Measurements from ENCODE around the gene SAMSN1. TPM values are rescaled to one million over a fixed set of nuclear protein-coding genes. Genes with fewer than 3 reads are reported as not detected.
"Not testable (repeated sequence)": the region's sequence is repeated elsewhere in the genome, so short reads cannot be mapped to it uniquely, and the experiment has no call there.

The SAMSN1 gene
- total RNA-seq, 2 donors from 2014 or later: 3.8 to 4.8 TPM

DNA sequence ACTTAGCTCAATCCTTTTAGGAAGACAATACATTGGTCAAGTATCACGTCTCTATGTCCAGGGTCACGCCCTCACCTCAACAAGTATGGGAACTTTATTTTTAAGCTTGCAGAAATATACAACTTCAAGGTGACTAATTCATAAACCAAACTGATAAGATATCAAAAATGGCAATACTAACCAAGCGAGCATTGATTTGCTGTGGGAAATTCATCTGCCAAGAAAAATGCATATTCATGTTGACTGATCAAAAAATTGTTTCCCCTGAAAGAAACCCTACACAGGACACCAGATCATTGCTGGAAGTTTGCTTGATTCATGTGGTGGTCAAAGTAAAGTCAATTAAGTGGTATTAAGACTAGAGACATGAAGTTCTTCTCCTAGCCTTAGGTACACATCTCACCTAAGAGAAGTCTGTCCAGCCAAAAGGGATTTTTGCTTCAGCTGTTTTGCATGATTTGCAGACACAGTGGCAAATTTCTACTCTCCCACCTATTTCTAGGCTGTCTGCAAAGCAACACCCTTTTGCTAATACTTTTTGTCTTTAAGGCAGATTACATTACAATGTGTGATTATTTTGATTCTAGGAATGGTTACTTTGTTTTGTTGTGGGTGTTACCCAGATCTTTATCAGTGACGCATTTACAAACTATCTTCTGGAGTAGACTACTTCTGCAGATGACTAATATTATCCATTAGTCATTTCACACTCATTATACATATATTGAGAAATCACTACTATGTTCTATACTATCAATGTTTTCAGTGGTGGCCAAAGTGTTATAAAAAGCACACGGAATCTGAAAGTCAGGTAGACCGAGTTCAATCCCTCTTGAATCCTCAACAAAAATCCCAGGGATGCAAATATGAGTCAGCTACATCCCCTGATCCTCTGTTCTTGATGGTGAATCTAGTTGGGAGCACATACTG lies 12.4 kb downstream of the SAMSN1 start:
- no peak for DNase-seq
- peak; percentile 22 to 55 for ATAC-seq
- intact Hi-C loops (cut with DNase I): no loop called here

DNA sequence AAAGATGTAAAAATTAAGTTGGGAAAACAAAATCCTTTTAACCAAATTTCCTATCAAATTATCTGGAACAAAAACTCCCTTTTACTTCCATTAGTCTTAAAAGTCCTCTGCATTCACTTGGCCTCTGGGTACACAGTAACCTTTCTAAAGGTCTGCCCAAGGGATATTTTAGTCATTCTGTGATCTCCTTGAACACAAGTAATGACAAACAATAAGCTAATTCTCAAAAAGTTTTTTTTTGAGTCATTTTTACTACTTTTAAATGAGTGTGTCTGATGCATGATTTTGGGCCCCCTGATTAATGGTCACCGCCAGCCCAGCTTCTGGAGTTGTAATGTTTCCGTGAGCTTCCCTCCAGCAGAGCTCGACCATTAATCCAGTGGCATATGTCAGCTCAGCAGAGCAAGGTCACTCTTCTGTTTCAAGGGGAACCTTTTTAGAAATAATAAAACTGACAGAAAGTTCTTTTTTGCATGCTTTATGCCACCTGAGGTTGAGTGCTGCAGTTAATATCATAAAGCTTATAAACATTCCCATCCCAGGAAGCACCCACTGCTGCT lies 14.3 kb downstream of the SAMSN1 start:
- intact Hi-C loops (cut with DNase I): no loop called here
- DNase-seq: no peak
- ATAC-seq: no peak

DNA sequence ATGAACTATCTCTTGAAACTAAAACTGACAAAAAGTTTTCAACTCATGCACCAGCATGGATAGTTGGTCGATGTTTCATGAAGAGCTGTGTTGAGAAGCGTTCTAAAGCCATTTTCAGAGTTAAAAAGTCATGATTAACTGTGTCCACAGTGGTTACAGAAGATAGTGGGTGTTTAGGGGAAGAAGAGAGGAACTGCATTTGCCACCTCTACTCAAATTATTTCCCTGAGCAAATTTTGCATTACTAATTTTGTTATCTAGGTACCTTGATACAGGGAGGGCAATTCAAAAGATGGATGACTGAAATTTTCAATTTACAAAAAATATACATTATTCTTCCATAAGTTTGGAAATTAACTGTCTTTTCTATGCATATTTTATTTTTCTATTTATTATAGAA lies 15.5 kb downstream of the SAMSN1 start:
- intact Hi-C loops (cut with DNase I): no loop called here
- DNase-seq (no peak), ATAC-seq (no peak)

DNA sequence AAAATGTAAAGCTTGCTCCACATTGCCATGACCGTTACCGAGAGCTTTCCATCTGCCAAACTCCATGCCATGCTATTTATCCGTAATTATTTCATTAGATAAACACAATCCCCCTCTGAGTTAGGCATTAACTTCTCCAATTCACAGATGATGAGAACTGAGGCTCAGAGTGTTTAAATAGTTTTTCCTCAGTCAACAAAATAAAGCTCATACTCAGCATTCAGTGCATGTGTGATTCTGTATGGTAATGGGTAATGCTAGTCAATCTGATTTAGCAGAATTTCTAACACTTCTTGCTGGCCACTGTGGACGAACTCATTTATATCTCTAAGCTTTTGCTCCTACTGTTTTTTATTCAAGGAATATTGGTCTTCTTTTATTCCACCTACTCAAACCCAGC lies 17.3 kb downstream of the SAMSN1 start:
- peak; percentile 15 to 66 for ATAC-seq
- intact Hi-C loops (cut with DNase I): no loop called here
- DNase-seq: no peak

DNA sequence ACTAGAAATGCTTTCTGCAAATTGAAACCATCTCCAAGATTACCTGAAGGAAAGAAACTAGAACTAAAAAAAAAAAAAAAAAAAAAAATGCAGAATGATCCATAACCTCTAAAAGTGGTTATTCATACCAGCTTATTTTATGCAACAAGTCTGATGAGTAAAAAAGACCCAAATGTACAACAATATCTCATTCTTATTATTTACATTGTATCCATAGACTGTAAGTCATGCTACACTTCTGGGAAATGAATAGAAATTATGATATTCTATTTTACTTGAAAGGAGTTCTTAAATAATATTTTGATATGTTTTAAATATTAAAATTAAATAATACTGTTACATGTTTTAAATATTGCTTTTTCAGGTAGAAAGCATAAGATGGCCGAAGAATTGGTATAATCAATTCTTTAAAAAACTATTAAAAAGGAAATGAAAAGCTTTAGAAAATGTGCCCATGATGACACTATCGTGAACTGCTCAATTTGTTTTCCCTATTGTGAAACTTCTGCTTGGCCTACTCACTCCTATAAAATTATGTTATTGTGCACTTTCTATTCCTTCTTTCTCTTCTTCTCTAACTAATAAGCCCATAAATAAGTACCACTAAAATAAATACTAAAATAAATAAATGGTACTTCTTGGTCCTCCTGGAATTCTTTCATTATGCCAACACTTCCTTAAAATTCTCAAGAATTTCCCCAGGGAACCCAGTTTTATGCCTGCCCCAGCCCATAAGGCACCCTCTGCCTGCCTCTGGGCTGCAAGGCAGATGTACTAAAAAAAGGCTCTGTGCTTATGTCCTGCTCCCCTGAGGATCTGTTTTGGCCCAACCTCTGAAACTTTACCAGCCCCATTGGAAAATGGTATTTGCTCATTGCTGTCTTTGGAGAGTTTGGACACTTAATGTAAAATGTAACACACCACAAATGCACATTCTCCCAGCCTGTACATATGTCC lies 18.1 kb downstream of the SAMSN1 start:
- DNase-seq (no peak), ATAC-seq (peak in 1 of 2 donors; percentile 48)
- intact Hi-C loops (cut with DNase I): no loop called here

DNA sequence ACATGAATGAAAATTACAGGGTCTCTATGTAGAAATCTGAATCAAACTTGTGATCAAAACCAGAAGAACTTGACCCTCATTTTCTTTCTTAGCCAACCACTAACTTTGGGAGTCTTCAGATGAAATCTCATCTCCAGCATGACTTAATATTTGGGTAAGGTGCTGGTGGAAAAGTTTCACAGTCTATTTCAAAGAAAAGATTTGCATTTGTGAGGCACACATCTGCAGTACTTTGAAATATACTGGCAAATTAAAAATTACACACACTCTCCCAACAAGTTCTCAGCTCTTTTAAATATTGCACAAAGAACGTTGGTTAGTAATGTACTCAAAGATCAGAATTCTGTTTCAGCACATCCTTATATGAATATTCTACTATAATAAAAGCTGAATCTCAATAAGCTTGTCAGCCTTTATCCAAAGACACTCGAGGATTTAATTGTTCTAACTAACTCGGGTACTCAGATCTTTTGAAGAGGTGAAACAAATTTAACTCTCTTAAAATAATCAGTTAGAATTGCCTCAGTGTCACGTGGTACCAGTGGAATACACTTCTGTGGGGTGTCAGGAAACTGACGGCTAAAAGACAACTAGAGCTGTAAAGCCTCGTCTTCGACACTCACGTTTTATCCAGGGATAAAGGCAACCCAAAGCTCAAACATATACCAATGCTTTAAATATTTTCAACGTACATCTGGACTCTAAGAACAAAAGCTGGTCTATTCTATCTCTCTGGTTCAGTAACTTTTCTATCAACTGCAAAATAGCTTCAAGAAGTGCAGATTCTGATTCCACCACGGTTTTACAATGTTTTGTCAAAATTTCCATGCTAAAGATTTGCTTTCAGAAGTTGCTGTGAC lies 19.0 kb downstream of the SAMSN1 start:
- DNase-seq (no peak), ATAC-seq (no peak)
- intact Hi-C loops (cut with DNase I): no loop called here

DNA sequence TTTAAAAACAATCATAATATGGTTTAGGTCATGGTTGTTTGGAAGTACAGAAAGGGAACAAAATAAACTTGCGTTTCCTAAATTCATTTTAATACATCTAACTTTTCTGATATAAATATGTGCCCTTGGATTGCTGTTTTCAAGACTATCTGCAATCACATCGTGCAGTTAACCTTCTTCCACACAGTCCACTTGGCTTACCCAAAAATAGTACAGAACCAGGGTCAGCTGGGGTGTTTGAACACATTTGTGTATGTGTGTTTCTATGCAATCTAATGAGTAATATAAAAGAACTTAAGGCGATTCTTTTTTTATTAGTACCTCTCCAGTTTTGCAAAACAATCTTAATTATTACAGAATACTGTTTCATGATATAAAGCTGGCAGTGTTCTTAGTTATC lies 19.9 kb downstream of the SAMSN1 start:
- intact Hi-C loops (cut with DNase I): no loop called here
- ATAC-seq: no peak
- DNase-seq: no peak

DNA sequence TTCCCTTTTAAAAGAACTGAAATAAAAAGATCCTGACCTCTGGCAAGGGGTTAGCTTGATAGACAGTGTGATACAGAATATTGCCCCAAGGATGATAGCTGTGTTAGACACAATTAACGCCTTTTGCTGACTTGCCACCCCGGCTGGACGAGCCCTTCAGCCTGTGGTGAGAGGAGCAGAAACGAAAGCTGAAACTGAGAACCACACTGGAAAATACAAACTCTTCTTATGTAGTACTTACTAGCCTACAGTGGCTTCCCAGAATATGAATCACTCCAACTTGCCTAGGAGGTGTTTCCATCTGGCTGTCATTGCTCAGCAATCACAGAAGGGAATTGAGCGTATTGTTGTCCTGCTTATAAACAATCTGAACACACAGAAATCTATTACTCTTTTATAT lies 22.9 kb downstream of the SAMSN1 start:
- no peak for DNase-seq
- ATAC-seq: peak in 1 of 2 donors; percentile 59
- intact Hi-C loops (cut with DNase I): no loop called here

DNA sequence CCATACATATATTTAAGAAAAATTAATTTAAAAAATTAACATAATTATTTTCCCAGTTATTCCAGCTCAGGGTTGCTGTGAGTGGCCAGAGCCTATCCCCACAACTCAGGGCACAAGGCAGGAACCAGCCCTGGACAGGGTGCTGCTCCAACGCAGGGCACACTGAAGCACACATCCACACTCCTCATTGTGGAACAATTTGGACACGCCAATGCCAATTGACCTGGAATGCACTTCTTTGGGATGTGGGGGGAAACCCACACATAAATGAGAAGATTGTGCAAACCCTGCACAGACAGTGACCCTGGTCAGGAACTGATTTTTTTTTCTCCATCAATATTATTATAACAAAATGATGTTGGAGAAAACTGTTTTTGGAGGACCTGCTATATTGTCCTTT lies 23.4 kb downstream of the SAMSN1 start:
- ATAC-seq (no peak), DNase-seq (no peak)
- intact Hi-C loops (cut with DNase I): no loop called here

DNA sequence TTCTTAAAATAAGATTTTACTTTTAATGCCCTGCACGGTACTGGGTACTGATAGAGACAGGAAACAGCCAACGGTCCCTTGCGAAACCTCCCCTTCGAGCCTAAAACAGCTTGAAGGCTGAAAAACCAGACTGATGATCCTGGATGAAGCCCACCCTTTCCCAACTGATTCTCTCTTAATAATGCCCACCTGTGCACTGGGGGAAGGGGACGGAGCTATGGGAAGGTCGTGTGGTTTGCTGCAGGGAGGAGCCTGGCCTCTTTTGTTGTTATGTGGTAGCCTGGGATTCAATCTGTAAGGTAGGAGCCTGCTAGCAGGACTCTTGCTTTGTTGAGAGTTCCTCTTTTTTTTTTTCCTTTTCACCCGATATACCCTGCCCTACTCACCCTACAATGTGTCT lies 25.6 kb downstream of the SAMSN1 start:
- intact Hi-C loops (cut with DNase I): no loop called here
- ATAC-seq: peak; percentile 46 to 50

DNA sequence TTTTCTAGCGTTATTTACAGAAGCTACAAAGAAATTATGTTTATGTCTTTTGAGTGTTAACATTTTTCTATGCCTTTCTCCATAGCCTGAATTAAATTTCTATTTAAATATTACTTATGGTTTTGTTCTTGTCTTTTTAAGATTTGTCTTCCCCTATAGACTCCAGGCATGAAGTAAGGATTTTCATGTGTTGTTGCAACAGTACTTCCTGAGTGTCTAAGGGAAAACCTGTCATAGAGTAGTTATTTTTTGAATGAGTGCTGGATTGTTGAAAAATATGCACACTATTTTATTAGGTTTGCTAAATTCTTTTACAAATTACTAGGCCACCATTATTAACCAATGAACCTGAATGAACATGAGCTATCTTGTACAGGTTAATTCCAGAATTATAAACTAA lies 27.1 kb downstream of the SAMSN1 start:
- DNase-seq (no peak), ATAC-seq (no peak)
- intact Hi-C loops (cut with DNase I): no loop called here

More for the DNA sequence above, 25.6 kb downstream of the SAMSN1 start:
- no peak for DNase-seq

DNA sequence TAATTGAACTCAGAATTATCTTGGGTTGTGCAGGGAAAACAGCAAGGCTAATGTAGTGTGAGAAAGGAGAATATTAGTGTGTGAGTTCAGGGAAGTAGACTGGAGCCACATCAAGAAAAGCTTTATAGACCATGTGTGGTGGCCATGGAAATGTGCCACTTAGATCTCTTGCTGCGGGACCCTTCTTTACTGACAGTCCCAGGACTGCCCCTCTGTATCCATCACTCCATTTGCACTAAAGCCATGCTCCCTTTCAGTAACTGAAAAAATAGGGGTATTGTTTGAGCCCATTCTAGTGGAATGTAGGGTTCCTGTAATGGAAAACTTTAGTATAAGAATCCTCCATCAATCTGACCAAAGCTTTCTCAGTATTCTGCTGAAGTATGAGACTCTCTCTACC lies 32.3 kb downstream of the SAMSN1 start:
- DNase-seq: no peak
- intact Hi-C loops (cut with DNase I): no loop called here

DNA sequence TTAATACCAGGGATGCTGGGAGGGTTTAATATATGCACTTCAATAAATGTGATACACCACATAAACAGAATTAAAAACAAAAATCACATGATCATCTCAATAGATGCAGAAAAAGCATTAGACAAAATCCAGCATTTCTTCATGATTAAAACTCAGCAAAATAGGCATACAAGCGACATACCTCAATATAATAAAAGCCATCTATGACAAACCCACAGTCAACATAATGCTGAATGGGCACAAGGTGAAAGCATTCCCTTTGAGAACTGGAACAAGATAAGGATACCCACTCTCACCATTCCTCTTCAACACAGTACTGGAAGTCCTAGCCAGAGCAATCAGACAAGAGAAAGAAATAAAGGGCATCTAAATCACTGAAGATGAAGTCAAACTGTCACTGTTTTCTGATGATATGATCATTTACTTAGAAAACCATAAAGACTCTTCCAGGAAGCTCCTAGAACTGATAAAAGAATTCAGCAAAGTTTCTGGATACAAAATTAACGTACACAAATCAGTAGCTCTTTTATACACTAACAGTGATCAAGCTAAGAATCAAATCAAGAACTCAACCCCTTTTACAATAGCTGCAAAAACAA lies 39.2 kb downstream of the SAMSN1 start:
- intact Hi-C loops (cut with DNase I); DNase-seq; ATAC-seq: not testable (repeated sequence)

More for the DNA sequence above, 32.3 kb downstream of the SAMSN1 start:
- ATAC-seq: no peak

DNA sequence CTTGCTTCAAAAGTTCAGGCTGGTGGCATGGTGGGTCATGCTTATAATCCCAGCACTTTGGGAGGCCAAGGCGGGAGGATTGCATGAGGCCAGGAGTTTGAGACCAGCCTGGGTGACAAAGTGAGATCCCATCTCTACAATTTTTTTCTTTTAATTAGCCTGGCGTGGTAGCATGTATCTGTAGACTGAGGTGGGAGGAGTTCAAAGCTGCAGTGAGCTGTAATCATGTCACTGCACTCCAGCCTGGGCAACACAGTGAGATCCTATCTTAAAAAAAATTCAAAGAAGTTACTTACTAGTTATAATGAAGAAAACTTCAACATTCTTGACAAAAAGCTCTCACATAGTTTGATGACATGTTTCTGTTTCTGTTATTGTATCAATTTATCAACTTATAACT lies 45.2 kb downstream of the SAMSN1 start:
- DNase-seq (no peak), ATAC-seq (no peak)
- intact Hi-C loops (cut with DNase I): no loop called here

DNA sequence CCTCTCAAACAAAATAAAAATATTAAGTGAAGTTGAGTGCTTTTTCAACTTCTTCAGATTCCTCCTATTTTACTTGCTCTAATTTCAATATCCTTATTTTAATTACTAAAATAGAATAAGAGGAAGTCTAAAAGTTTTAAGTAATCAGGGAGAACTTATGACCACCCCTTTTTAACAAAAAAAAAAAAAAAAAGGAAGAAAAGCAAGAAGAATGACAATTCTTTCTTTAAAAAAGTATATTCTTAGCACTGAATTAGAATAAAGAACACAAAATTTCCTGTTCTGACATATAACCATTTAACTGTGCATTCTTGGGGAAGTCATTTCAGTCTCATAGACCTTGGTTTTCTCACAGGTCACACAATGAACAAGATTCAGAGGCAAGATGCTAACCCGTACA lies 46.8 kb downstream of the SAMSN1 start:
- intact Hi-C loops (cut with DNase I): no loop called here
- DNase-seq: no peak
- no peak for ATAC-seq

DNA sequence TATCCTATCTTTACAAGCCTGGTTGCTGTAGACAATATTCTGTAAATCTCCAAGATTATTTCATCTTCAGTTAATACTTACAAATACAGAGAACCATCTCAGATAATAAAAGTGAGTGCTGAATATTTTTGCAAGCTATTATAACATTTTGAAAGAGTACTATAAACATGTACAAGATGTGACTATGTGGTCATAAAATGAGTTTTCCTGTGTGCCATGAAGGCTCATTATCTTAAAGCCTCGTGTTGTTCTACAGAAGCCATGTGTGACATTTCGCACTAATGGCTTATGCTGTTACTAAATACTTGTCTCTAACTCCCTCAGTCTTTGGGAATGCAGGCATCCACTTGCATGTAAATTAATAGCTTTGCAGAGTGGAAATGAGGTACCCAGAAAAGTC lies 48.3 kb downstream of the SAMSN1 start:
- ATAC-seq (no peak), DNase-seq (no peak)
- intact Hi-C loops (cut with DNase I): no loop called here

DNA sequence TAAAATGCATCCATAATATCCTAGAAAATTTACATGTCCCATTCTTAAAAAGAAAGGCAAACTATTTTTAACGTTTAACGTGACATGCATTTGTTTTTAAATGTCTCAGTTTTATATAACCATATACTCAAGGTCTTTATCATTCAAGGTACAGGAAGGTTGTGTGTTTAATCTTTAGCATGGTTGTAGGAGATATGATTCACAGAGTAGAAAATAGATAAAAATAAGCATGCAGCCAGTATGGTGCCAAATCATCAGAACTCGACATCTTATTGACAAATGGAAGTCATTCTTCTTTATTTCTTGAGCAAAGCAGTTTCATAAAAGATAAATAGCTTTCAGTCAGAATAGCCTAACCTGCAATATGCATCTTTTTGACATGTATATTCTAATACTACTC lies 51.0 kb downstream of the SAMSN1 start:
- ATAC-seq (no peak), DNase-seq (no peak)
- intact Hi-C loops (cut with DNase I): no loop called here

DNA sequence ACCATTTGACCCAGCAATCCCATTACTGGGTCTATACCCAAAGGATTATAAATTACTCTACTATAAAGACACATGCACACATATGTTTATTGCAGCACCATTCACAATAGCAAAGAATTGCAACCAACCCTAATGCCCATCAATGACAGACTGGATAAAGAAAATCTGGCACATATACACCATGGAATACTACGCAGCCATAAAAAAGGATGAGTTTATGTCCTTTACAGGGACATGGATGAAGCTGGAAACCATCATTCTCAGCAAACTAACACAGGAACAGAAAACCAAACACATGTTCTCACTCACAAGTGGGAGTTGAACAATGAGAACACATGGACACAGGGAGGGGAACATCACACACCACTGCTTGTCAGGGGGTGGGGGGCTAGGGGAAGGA lies 51.9 kb downstream of the SAMSN1 start:
- intact Hi-C loops (cut with DNase I); ATAC-seq; DNase-seq: not testable (repeated sequence)
